ENCODE results near the gene RIC8A. TPM values are rescaled to one million over a fixed set of nuclear protein-coding genes. Genes with fewer than 3 reads are reported as not detected.

The RIC8A gene
- total RNA-seq, 1 experiment from 2014 or later: 56.2 TPM

DNA sequence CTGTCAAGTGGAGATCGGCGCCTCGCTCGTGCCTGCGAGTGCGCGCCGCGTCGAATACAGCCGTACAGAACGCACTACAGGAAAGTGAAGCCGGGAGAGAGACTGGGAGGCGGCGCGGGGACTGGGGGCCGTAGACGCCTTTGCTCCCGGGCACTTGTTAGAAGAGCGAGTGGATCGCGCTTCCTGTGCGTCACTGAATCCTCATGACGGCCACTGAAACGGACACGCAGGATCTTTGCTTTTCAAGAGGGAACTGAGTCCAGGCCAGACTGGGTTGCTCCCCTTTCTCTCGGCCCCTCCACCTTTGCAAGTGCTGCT, 314 bp downstream of the RIC8A start:
- no peaks in the 10 kb centered on the region for H3K9me2 ChIP-seq (replicated peaks; ENCODE audit: insufficient read depth, low read length)
- H3K4me1 ChIP-seq (ENCODE audit: low read length): peaks cover 23% of the 10 kb centered on the region
- no peaks in the 10 kb centered on the region for H3K27me3 ChIP-seq (ENCODE audit: low read length)
- peak overlapping the region; percentile 92 for H3K4me3 ChIP-seq (ENCODE audit: low read length)
- H3K9me3 ChIP-seq (ENCODE audit: low read length): no peaks in the 10 kb centered on the region
- peak overlapping the region; percentile 98 for H3K9ac ChIP-seq (ENCODE audit: low read length)
- peaks cover 19% of the 10 kb centered on the region for H3K36me3 ChIP-seq (ENCODE audit: insufficient read depth, low read length)
- peaks cover 29% of the 10 kb centered on the region for H4K20me1 ChIP-seq (ENCODE audit: insufficient read depth, low read depth, low read length)
- H2AFZ ChIP-seq (ENCODE audit: low read length): no peak overlapping the region
- H3K4me2 ChIP-seq (ENCODE audit: low read depth, low read length, poor library complexity, severe bottlenecking): peak overlapping the region; percentile 95
- no peak for DNase-seq
- H3K27ac ChIP-seq (ENCODE audit: low read length): peak overlapping the region; percentile 90
- H3K79me2 ChIP-seq (ENCODE audit: low read length): peaks cover 57% of the 10 kb centered on the region

GRCh38 chr11:208181-208916, 841 bp downstream of the RIC8A start:
- H3K9me3 ChIP-seq (ENCODE audit: low read length): no peaks in the 10 kb centered on the region
- peak overlapping the region; percentile 95 for H3K4me2 ChIP-seq (ENCODE audit: low read depth, low read length, poor library complexity, severe bottlenecking)
- peak; percentile 95 for DNase-seq
- H3K36me3 ChIP-seq (ENCODE audit: insufficient read depth, low read length): peaks cover 22% of the 10 kb centered on the region
- H2AFZ ChIP-seq (ENCODE audit: low read length): 0 out of 2 replicates have a peak overlapping the region, but pooled peaks have one; percentile 33
- H3K4me1 ChIP-seq (ENCODE audit: low read length): peaks cover 23% of the 10 kb centered on the region
- H3K4me3 ChIP-seq (ENCODE audit: low read length): peak overlapping the region; percentile 92
- H3K27ac ChIP-seq (ENCODE audit: low read length): peak overlapping the region; percentile 90
- peaks cover 57% of the 10 kb centered on the region for H3K79me2 ChIP-seq (ENCODE audit: low read length)
- H3K9me2 ChIP-seq (replicated peaks; ENCODE audit: insufficient read depth, low read length): no peaks in the 10 kb centered on the region
- H3K27me3 ChIP-seq (ENCODE audit: low read length): no peaks in the 10 kb centered on the region
- H4K20me1 ChIP-seq (ENCODE audit: insufficient read depth, low read depth, low read length): peaks cover 29% of the 10 kb centered on the region
- H3K9ac ChIP-seq (ENCODE audit: low read length): peak overlapping the region; percentile 98

DNA sequence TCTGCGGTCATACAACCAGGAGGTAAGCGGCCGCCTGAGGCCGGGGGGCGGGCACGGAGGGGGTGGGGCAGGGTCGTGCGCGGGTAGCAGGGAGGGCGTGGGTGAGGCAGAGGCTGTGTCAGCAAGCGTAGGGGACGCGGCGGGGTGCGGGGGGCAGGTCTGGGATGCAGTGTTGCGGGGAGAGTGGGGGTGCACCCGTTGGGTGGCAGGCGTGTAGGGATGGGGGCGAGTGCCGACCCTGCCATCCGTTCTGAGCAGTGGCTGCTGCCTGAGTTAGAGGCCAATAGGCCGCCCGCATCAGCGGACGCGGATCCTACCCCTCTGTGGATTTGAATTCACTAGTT, 1.4 kb downstream of the RIC8A start:
- Histone ChIP-seq H3K4me1 (ENCODE audit: low read length) (peaks cover 23% of the 10 kb centered on the region), H4K20me1 (ENCODE audit: insufficient read depth, low read depth, low read length) (peaks cover 29% of the 10 kb centered on the region), H3K79me2 (ENCODE audit: low read length) (peaks cover 57% of the 10 kb centered on the region), H3K4me3 (ENCODE audit: low read length) (peak overlapping the region; percentile 92), H3K9me2 (replicated peaks; ENCODE audit: insufficient read depth, low read length) (no peaks in the 10 kb centered on the region), H3K27me3 (ENCODE audit: low read length) (no peaks in the 10 kb centered on the region), H3K9ac (ENCODE audit: low read length) (peak overlapping the region; percentile 98), H2AFZ (ENCODE audit: low read length) (no peak overlapping the region), H3K4me2 (ENCODE audit: low read depth, low read length, poor library complexity, severe bottlenecking) (peak overlapping the region; percentile 95), H3K9me3 (ENCODE audit: low read length) (no peaks in the 10 kb centered on the region), H3K27ac (ENCODE audit: low read length) (peak overlapping the region; percentile 90; the same call in 1 of the 2 replicates), H3K36me3 (ENCODE audit: insufficient read depth, low read length) (peaks cover 23% of the 10 kb centered on the region)
- no peak for DNase-seq

GRCh38 chr11:209275-210121, 2.0 kb downstream of the RIC8A start:
- Histone ChIP-seq H3K36me3 (ENCODE audit: insufficient read depth, low read length) (peaks cover 24% of the 10 kb centered on the region), H3K27me3 (ENCODE audit: low read length) (no peaks in the 10 kb centered on the region), H2AFZ (ENCODE audit: low read length) (no peak overlapping the region), H3K4me3 (ENCODE audit: low read length) (peak overlapping the region; percentile 92), H3K27ac (ENCODE audit: low read length) (no peak overlapping the region; the same call in 1 of the 2 replicates), H3K79me2 (ENCODE audit: low read length) (peaks cover 57% of the 10 kb centered on the region), H3K9me3 (ENCODE audit: low read length) (no peaks in the 10 kb centered on the region), H3K9ac (ENCODE audit: low read length) (peak overlapping the region; percentile 98), H4K20me1 (ENCODE audit: insufficient read depth, low read depth, low read length) (peaks cover 29% of the 10 kb centered on the region), H3K4me2 (ENCODE audit: low read depth, low read length, poor library complexity, severe bottlenecking) (peak overlapping the region; percentile 95), H3K9me2 (replicated peaks; ENCODE audit: insufficient read depth, low read length) (no peaks in the 10 kb centered on the region), H3K4me1 (ENCODE audit: low read length) (peaks cover 23% of the 10 kb centered on the region)
- DNase-seq: no peak

DNA sequence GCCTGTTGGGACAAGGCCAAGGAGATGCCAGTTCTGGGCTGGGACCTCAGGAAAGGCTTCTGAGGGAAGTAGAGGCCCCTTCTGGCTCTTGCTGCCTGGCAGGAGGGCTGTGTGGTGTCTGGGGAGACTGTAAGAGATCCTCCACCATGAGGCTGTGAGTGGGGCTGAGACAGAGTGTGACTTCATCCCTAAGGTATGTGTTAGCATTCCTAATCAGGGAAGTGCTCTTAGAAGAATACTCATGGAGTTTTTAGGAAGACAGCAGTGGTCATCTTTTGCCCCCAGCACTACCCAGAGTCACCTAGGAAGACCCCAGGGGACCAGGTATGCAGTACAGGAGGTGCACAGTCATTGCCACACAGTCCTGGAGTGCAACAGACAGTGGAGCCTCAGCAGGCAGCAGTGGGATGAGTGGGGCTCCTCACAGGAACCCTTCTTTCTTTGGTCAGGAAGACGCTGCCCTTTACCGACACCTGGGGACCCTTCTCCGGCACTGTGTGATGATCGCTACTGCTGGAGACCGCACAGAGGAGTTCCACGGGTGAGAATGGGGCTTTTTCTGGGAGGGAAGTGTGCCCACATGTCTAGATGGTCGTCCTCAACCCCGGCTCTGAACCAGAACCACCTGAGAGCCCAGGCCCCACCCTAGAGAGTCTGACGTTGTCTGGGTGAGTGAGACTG, 2.8 kb downstream of the RIC8A start:
- peak overlapping the region; percentile 92; the same call in 1 of the 2 replicates for H3K4me3 ChIP-seq (ENCODE audit: low read length)

GRCh38 chr11:210803-211180, 3.3 kb downstream of the RIC8A start:
- DNase-seq: no peak
- H3K36me3 ChIP-seq (ENCODE audit: insufficient read depth, low read length): peaks cover 25% of the 10 kb centered on the region
- no peak overlapping the region for H2AFZ ChIP-seq (ENCODE audit: low read length)
- peaks cover 24% of the 10 kb centered on the region for H4K20me1 ChIP-seq (ENCODE audit: insufficient read depth, low read depth, low read length)
- no peaks in the 10 kb centered on the region for H3K27me3 ChIP-seq (ENCODE audit: low read length)
- no peak overlapping the region for H3K27ac ChIP-seq (ENCODE audit: low read length)
- peaks cover 22% of the 10 kb centered on the region for H3K4me1 ChIP-seq (ENCODE audit: low read length)
- H3K4me2 ChIP-seq (ENCODE audit: low read depth, low read length, poor library complexity, severe bottlenecking): no peak overlapping the region
- peaks cover 52% of the 10 kb centered on the region for H3K79me2 ChIP-seq (ENCODE audit: low read length)
- no peaks in the 10 kb centered on the region for H3K9me2 ChIP-seq (replicated peaks; ENCODE audit: insufficient read depth, low read length)
- no peak overlapping the region for H3K9ac ChIP-seq (ENCODE audit: low read length)
- H3K9me3 ChIP-seq (ENCODE audit: low read length): no peaks in the 10 kb centered on the region
- H3K4me3 ChIP-seq (ENCODE audit: low read length): no peak overlapping the region

More for the DNA sequence above, 2.8 kb downstream of the RIC8A start:
- Histone ChIP-seq H3K9ac (ENCODE audit: low read length) (peak overlapping the region; percentile 98), H3K4me2 (ENCODE audit: low read depth, low read length, poor library complexity, severe bottlenecking) (peak overlapping the region; percentile 95), H3K36me3 (ENCODE audit: insufficient read depth, low read length) (peaks cover 28% of the 10 kb centered on the region), H3K9me2 (replicated peaks; ENCODE audit: insufficient read depth, low read length) (no peaks in the 10 kb centered on the region), H3K79me2 (ENCODE audit: low read length) (peaks cover 57% of the 10 kb centered on the region), H3K4me1 (ENCODE audit: low read length) (peaks cover 23% of the 10 kb centered on the region), H2AFZ (ENCODE audit: low read length) (no peak overlapping the region), H4K20me1 (ENCODE audit: insufficient read depth, low read depth, low read length) (peaks cover 27% of the 10 kb centered on the region), H3K27ac (ENCODE audit: low read length) (no peak overlapping the region), H3K9me3 (ENCODE audit: low read length) (no peaks in the 10 kb centered on the region), H3K27me3 (ENCODE audit: low read length) (no peaks in the 10 kb centered on the region)
- no peak for DNase-seq

GRCh38 chr11:211295-211694, 3.8 kb downstream of the RIC8A start:
- Histone ChIP-seq H3K4me3 (ENCODE audit: low read length) (no peak overlapping the region), H3K9me3 (ENCODE audit: low read length) (no peaks in the 10 kb centered on the region), H3K36me3 (ENCODE audit: insufficient read depth, low read length) (peaks cover 25% of the 10 kb centered on the region), H3K9ac (ENCODE audit: low read length) (no peak overlapping the region), H3K79me2 (ENCODE audit: low read length) (peaks cover 47% of the 10 kb centered on the region), H3K4me2 (ENCODE audit: low read depth, low read length, poor library complexity, severe bottlenecking) (no peak overlapping the region), H3K27me3 (ENCODE audit: low read length) (no peaks in the 10 kb centered on the region), H3K27ac (ENCODE audit: low read length) (no peak overlapping the region), H3K9me2 (replicated peaks; ENCODE audit: insufficient read depth, low read length) (no peaks in the 10 kb centered on the region), H4K20me1 (ENCODE audit: insufficient read depth, low read depth, low read length) (peaks cover 20% of the 10 kb centered on the region), H3K4me1 (ENCODE audit: low read length) (peaks cover 17% of the 10 kb centered on the region), H2AFZ (ENCODE audit: low read length) (no peak overlapping the region)
- no peak for DNase-seq

DNA sequence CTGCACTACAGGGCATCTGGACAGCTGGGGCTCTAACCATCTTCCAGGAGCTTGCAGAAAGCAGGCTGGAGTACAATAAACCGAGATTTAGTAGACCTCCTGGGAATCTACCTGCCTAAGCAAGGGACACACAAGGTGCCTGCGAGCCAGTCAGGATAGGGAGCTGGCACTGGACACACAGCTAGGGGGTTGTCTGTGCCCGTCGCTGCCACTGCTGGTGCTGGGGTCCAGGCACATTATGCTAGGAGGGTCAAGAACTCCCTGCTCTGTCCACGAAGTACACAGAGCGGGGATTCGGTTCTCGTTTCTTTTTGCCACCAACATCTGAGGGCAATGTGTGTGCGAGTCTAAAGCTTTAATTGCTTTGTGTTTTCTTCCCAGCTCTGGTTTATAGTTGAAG, 4.2 kb downstream of the RIC8A start:
- Histone ChIP-seq H3K4me2 (ENCODE audit: low read depth, low read length, poor library complexity, severe bottlenecking) (no peak overlapping the region), H3K9me2 (replicated peaks; ENCODE audit: insufficient read depth, low read length) (no peaks in the 10 kb centered on the region), H4K20me1 (ENCODE audit: insufficient read depth, low read depth, low read length) (peaks cover 15% of the 10 kb centered on the region; the same call in 1 of the 2 replicates), H3K79me2 (ENCODE audit: low read length) (peaks cover 43% of the 10 kb centered on the region), H3K27me3 (ENCODE audit: low read length) (no peaks in the 10 kb centered on the region), H3K27ac (ENCODE audit: low read length) (no peak overlapping the region), H2AFZ (ENCODE audit: low read length) (no peak overlapping the region), H3K9ac (ENCODE audit: low read length) (no peak overlapping the region), H3K4me1 (ENCODE audit: low read length) (peaks cover 15% of the 10 kb centered on the region), H3K4me3 (ENCODE audit: low read length) (no peak overlapping the region), H3K9me3 (ENCODE audit: low read length) (no peaks in the 10 kb centered on the region), H3K36me3 (ENCODE audit: insufficient read depth, low read length) (peaks cover 25% of the 10 kb centered on the region)
- DNase-seq: no peak

Measured in Karpas-422 (cell line).